NCI-H2227 (cell line): ENCODE data around the gene ZNF22.

Source experiments
- DNase-seq: peaks from one replicate; lab custom pipeline; 2025; ENCODE audit not compliant: unreplicated experiment; lab: John Stamatoyannopoulos, UW

The ZNF22 gene

GRCh38 chr10:44988957-44989585 lies 11.7 kb upstream of the ZNF22 start:
- no peak for DNase-seq

GRCh38 chr10:44989597-44990301 lies 11.0 kb upstream of the ZNF22 start:
- DNase-seq = no peak

- DNase-seq = no peak
Observed at GRCh38 chr10:44990302-44990655, 10.4 kb upstream of the ZNF22 start.

- DNase-seq = no peak
Observed at GRCh38 chr10:44990965-44991364, 9.8 kb upstream of the ZNF22 start.

- no peak for DNase-seq
Observed at GRCh38 chr10:44991571-44991970, 9.2 kb upstream of the ZNF22 start.

- no peak for DNase-seq
Observed at GRCh38 chr10:44992070-44992731, 8.5 kb upstream of the ZNF22 start.

- no peak for DNase-seq
Observed at GRCh38 chr10:44992732-44993225, 7.9 kb upstream of the ZNF22 start.

- DNase-seq = no peak
Observed at GRCh38 chr10:44993226-44993921, 7.3 kb upstream of the ZNF22 start.

- no peak for DNase-seq
Observed at GRCh38 chr10:44993922-44994751, 6.6 kb upstream of the ZNF22 start.

GRCh38 chr10:44994752-44995530 lies 5.8 kb upstream of the ZNF22 start:
- DNase-seq = no peak

GRCh38 chr10:44995581-44995913 lies 5.2 kb upstream of the ZNF22 start:
- DNase-seq = no peak

- DNase-seq = no peak
Observed at GRCh38 chr10:44995914-44996669, 4.6 kb upstream of the ZNF22 start.

- DNase-seq = no peak
Observed at GRCh38 chr10:44997105-44997748, 3.5 kb upstream of the ZNF22 start.

- no peak for DNase-seq
Observed at GRCh38 chr10:44998146-44998631, 2.5 kb upstream of the ZNF22 start.

- peak; percentile 17 for DNase-seq
Observed at GRCh38 chr10:45000138-45000751, 478 bp upstream of the ZNF22 start.

GRCh38 chr10:45001381-45002148 lies 842 bp downstream of the ZNF22 start:
- DNase-seq = peak; percentile 54

- no peak for DNase-seq
Observed at GRCh38 chr10:45003432-45004000, 2.8 kb downstream of the ZNF22 start.
